Parathyroid adenoma (tissue), 2 donors: ENCODE results near the gene ASB7.

Source experiments
- H2AFZ ChIP-seq: fragments of 300-600 bp; sonication (generic); one replicate; pipeline ENCODE4 v1.7.0; 2017; ENCODE audit warnings: antibody characterized with exemption, mild to moderate bottlenecking
- H3K27ac ChIP-seq: fragments of 300-600 bp; sonication (generic); one replicate; pipeline ENCODE4 v1.7.0; 2017
- H3K27me3 ChIP-seq: fragments of 300-600 bp; sonication (generic); one replicate; pipeline ENCODE4 v1.7.0; 2017; ENCODE audit warnings: low read length; ENCODE audit not compliant: control insufficient read depth, insufficient read depth
- H3K36me3 ChIP-seq: fragments of 300-600 bp; sonication (generic); one replicate; pipeline ENCODE4 v1.7.0; 2017; ENCODE audit warnings: low read length; ENCODE audit not compliant: control insufficient read depth, insufficient read depth
- H3K4me1 ChIP-seq: fragments of 300-600 bp; sonication (generic); one replicate; pipeline ENCODE4 v1.7.0; 2017; ENCODE audit warnings: control low read depth
- H3K4me2 ChIP-seq: fragments of 300-600 bp; sonication (generic); one replicate; pipeline ENCODE4 v1.7.0; 2017; ENCODE audit warnings: low read length
- H3K4me3 ChIP-seq: fragments of 300-600 bp; sonication (generic); one replicate; pipeline ENCODE4 v1.7.0; 2017; ENCODE audit warnings: low read depth, low read length
- H3K79me2 ChIP-seq: fragments of 300-600 bp; sonication (generic); one replicate; pipeline ENCODE4 v1.7.0; 2017; ENCODE audit warnings: control low read depth
- H3K9ac ChIP-seq: fragments of 300-600 bp; sonication (generic); one replicate; pipeline ENCODE4 v1.7.0; 2017; ENCODE audit warnings: mild to moderate bottlenecking
- H3K9me3 ChIP-seq: fragments of 300-600 bp; sonication (generic); one replicate; pipeline ENCODE4 v1.7.0; 2017; ENCODE audit warnings: low read length; ENCODE audit not compliant: control insufficient read depth
- TF ChIP-seq, protein P1 (sequence below): fragments of 300-600 bp; sonication (generic); IDR thresholded peaks from one replicate; pipeline ENCODE4 v1.7.0; 2017; ENCODE audit warnings: antibody characterized with exemption, mild to moderate bottlenecking
- donor health status: primary hyperparathyroidism.

ASB7 gene

DNA sequence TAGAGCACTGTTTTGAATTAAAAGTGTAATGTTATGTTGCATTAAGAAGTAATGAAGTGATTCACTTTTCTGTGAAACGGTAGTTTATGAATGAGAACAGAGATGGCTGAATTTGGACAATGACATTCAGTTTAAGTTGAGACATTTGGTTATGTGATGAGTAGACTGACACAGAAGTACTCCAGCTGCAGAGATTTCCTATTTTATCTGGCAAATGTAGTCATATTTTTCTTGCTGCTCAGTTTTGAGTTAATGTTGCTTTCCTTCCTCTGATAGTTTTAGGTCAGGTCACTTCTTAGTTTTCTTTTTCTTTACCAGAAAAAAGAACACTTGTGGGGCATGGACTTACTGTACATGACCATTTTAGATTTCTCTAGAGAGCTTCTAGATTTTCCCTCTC lies 51.2 kb downstream of the ASB7 start:
- H3K4me3 ChIP-seq, result no peak overlapping the region
- no peaks in the 10 kb centered on the region for H3K4me1 ChIP-seq
- H3K27ac ChIP-seq, result no peak overlapping the region
- no peaks in the 10 kb centered on the region for H3K36me3 ChIP-seq
- H3K4me2 ChIP-seq, result no peak overlapping the region
- no peaks in the 10 kb centered on the region for H3K79me2 ChIP-seq
- TF ChIP-seq, protein P1, sequence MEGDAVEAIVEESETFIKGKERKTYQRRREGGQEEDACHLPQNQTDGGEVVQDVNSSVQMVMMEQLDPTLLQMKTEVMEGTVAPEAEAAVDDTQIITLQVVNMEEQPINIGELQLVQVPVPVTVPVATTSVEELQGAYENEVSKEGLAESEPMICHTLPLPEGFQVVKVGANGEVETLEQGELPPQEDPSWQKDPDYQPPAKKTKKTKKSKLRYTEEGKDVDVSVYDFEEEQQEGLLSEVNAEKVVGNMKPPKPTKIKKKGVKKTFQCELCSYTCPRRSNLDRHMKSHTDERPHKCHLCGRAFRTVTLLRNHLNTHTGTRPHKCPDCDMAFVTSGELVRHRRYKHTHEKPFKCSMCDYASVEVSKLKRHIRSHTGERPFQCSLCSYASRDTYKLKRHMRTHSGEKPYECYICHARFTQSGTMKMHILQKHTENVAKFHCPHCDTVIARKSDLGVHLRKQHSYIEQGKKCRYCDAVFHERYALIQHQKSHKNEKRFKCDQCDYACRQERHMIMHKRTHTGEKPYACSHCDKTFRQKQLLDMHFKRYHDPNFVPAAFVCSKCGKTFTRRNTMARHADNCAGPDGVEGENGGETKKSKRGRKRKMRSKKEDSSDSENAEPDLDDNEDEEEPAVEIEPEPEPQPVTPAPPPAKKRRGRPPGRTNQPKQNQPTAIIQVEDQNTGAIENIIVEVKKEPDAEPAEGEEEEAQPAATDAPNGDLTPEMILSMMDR, result no peak
- H3K9ac ChIP-seq, result no peak overlapping the region
- H3K27me3 ChIP-seq, result no peaks in the 10 kb centered on the region
- no peaks in the 10 kb centered on the region for H3K9me3 ChIP-seq
- H2AFZ ChIP-seq, result no peak overlapping the region

DNA sequence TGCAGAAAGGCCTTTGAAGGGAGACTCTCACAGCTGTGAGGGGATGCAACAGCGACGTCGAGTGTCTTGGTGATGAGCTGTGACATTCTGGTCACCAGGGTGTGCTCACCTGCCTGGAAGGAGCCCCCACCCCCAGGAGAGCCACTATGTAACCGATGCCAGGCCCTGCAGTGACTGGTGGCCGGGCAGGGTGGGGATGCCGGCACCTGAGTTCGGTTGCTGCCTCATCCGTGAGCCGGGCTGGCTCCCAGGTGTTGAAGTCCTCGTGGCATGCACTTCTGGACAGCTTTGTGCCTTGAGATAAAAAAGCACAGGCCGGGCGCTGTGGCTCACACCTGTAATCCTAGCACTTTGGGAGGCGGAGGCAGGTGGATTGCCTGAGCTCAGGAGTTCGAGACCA lies 56.5 kb downstream of the ASB7 start:
- H3K36me3 ChIP-seq, result no peaks in the 10 kb centered on the region
- no peak overlapping the region for H3K4me2 ChIP-seq
- no peak overlapping the region for H2AFZ ChIP-seq
- no peak overlapping the region for H3K27ac ChIP-seq
- no peaks in the 10 kb centered on the region for H3K27me3 ChIP-seq
- TF ChIP-seq, protein P1, result no peak
- H3K9ac ChIP-seq, result no peak overlapping the region
- no peaks in the 10 kb centered on the region for H3K79me2 ChIP-seq
- H3K4me1 ChIP-seq, result no peaks in the 10 kb centered on the region
- no peak overlapping the region for H3K4me3 ChIP-seq
- no peaks in the 10 kb centered on the region for H3K9me3 ChIP-seq

DNA sequence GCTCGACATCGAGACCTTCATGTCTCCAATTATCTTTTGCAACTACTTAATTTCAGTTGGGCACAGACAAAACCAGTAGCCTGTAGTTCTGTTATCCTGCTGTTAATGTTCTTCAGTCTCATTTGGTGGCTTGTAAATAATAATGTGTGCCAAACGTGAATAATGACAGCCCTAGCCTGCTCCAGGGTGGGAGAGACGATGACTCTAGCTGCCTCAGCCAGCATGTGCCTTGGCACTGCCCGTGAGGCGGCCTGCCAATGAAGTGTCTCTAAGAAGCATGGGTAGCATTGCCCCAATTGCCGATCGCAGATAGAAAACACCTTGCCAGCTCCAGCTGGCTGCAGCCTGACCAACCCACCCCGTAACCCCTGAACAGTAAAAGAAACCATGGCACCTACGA lies 58.8 kb downstream of the ASB7 start:
- no peak overlapping the region for H3K4me3 ChIP-seq
- TF ChIP-seq, protein P1, result no peak
- no peaks in the 10 kb centered on the region for H3K9me3 ChIP-seq
- no peak overlapping the region for H2AFZ ChIP-seq
- H3K79me2 ChIP-seq, result no peaks in the 10 kb centered on the region
- H3K27ac ChIP-seq, result no peak overlapping the region
- H3K4me1 ChIP-seq, result no peaks in the 10 kb centered on the region
- no peaks in the 10 kb centered on the region for H3K27me3 ChIP-seq
- no peaks in the 10 kb centered on the region for H3K36me3 ChIP-seq
- no peak overlapping the region for H3K9ac ChIP-seq
- no peak overlapping the region for H3K4me2 ChIP-seq

DNA sequence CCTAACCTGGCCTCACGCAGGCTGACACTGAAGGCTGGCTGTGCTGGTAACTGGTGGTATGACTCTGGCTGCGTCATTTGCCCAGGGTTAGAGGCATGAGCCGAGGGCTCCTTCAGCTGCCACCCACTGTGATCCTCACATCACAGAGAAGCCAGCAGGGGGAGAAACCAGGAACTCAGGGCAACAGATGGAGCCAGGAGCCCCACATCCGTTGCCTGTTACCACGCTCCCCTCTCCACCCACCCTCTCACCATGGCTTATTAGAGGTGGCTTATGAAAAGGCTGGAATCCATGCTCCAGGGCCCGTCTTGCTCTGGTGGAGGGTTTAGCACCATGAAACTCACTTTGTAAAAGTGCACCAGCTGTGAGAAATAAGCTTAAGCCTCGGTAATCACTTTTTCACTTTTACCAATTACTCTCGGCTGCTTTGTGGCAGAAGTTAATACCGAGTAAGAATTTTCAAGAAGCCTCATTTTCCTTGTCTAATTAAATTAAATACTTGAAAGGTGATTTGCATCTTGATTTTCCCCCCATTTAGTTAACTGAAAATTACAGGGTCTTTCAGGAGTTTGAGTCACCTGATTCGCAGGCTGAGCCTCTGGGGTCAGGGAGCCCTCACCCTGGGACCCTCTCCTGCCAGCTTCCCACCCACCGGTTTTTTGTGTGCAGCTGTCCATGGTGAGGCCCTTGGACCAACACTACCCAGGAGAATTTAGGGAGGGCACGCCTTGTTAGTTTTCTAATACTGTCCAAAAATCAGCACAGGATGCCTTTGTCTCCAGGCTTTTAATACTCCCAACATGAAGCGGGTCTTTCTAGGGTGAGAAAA lies 60.9 kb downstream of the ASB7 start:
- Histone ChIP-seq H3K9ac (no peak overlapping the region), H3K4me3 (no peak overlapping the region), H3K27ac (no peak overlapping the region), H3K4me2 (no peak overlapping the region), H3K79me2 (no peaks in the 10 kb centered on the region), H2AFZ (no peak overlapping the region), H3K9me3 (no peaks in the 10 kb centered on the region), H3K4me1 (no peaks in the 10 kb centered on the region), H3K27me3 (no peaks in the 10 kb centered on the region), H3K36me3 (no peaks in the 10 kb centered on the region)
- TF ChIP-seq, protein P1, result no peak

DNA sequence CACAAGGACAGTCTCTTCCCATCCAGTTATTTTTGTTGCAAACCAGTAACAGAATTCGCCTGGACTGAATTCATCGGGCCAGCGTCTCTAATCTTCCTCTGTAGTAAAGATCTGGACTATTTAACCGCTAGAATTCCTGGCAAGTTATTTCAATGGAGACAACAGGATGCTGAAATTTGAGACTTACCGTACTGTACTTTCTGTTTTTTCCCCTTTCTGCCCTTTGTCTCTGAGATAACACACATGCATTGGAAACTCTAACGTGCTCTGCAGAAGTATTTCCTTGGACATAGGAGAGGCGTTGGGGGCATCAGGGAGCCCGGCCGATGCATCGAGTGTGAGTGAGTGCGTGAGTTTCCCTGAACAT lies 61.5 kb downstream of the ASB7 start:
- Histone ChIP-seq H3K27ac (no peak overlapping the region), H3K9ac (no peak overlapping the region), H3K4me3 (no peak overlapping the region), H3K36me3 (no peaks in the 10 kb centered on the region), H3K4me1 (no peaks in the 10 kb centered on the region), H3K79me2 (no peaks in the 10 kb centered on the region), H3K4me2 (no peak overlapping the region), H3K9me3 (no peaks in the 10 kb centered on the region), H3K27me3 (no peaks in the 10 kb centered on the region), H2AFZ (no peak overlapping the region)
- TF ChIP-seq, protein P1, result no peak
